Measurements from ENCODE around the gene CTU2.
"Not testable (repeated sequence)": the region's sequence is repeated elsewhere in the genome, so short reads cannot be mapped to it uniquely, and the experiment has no call there.

CTU2 gene

DNA sequence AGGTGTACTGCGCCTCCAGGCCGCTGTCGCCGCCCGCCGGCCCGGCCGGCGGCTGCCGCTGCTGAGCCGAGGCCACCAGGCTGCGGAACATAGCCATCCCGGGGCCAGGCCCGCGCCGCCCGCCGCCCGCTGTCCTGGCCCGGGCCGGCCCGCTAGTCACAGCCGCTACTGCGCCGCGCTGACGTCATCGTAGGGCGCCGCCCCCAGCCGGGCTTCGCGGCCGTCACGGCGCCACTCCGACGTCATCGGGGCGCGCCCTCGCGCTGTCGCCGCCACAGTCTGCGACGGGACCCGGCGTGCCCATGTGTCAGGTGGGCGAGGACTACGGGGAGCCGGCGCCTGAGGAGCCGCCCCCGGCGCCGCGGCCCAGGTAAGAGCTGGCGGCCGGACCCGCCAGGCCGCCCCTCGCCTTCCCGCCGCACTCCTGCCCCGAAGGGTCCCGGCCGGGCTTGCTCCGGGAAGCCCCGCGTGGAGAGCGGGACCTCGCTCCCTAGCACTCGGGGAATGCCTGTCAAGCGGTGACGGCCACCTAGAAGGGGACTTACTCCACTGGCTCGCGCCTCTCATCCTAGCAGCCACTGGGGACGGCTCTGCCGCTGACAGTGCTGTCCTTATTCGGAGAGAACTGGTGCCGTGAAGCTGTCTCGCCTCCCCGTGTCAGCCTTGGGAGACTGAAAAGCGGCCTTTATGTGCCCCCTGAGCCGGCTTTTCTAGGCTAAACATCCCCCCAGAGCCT lies at the start of gene CTU2, which contains the start of gene RNF166:
CTU2 (plus strand) TSS at position 275 of the 736 bp plus-strand sequence; CDS start at position 303, 28 bp downstream.
RNF166 (minus strand) TSS at position 180 of the 736 bp plus-strand sequence; CDS start at position 97, 83 bp downstream.
- DNase-seq (ENCODE audit: low read depth in 2 of 2) = peak; percentile 84 to 93

- DNase-seq (ENCODE audit: low read depth in 2 of 2) = no peak
Observed at GRCh38 chr16:88657371-88657770, 48.9 kb upstream of the CTU2 start.

DNA sequence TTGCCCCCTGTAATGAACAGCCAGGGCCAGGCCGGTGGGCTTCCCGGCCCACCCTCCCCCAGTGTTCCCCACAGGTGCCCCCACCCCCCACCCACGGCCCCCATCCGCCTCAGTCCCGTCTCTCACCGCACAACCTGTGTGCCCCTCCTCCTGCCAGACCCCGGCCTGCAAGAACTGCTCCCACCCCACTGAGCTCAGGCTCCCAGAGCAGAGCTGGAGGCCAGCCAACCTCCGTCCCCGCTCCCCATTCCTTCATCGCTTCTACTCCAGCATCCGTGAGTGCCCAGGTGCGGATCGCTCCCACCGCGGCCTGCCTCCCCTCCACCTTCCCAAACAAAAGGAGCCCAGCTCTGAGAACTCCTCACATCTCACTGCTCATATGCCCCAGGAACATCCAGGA lies 47.6 kb upstream of the CTU2 start:
- DNase-seq (ENCODE audit: low read depth in 2 of 2) = no peak

DNA sequence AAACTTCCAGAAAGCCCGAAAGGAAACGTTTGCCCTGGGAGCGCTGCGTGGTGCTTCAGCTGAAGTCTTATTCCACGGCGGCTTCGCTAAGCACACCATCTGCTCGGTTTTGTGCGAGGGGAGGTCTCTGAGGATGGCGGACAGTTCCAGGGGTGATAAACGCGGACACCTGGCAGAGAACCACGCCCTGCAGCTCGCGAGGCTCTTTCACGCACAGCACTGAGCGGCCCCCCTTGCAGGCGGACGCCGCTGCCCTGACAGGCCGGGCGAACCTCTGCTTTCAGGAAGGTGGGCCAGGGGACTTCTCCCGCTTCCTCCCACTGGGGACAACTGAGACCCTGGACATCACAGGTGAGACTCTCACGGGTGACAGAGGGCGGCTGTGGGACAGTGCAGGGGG lies 47.1 kb upstream of the CTU2 start:
- no peak for DNase-seq (ENCODE audit: low read depth in 2 of 2)

GRCh38 chr16:88661468-88661867 lies 44.8 kb upstream of the CTU2 start:
- DNase-seq (ENCODE audit: low read depth in 2 of 2) = no peak

GRCh38 chr16:88662222-88662842 lies 44.0 kb upstream of the CTU2 start:
- DNase-seq (ENCODE audit: low read depth in 2 of 2) = no peak

DNA sequence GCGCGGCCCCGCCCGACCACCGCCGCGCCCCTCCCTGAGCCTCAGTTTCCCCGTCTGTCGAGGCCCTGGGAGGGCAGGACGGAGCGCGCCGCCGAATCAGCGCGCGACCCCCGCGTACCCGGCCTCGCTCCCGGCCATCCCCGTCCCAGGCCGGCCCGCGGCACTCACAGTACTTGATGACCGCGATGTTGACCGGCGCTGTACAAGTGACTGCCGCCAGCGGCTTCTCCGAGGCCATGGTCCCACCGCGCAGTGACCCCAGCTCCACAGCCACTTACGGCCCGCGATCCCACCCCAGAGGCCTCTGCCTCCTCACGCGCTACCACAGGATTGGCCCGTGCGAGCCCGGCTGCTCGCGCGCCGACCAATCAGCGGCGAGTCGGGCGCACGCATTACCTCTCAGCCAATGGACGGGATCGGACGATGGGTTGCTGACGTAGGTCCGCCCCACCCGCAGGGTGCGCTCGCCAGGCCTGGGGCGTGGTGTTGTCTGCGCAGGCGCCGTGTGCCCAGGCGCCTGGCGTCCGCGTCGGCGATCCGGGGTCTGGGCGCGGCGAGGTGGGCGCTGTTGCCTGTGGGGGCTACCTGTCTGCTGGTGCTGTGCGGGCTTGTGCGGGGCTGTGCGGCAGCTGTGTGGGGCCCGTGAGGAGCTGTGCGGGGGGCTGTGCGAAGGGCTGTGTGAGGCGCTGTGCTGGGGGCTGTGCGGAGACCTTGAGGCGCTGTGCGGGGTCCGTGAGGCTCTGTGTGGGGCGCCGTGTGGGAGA lies 43.3 kb upstream of the CTU2 start, which contains the start of gene MVD:
MVD (minus strand) TSS at position 249 of the 764 bp plus-strand sequence; CDS start at position 238, 11 bp downstream.
- DNase-seq (ENCODE audit: low read depth in 2 of 2) = peak; percentile 90 to 95

- DNase-seq (ENCODE audit: low read depth in 2 of 2) = no peak
Observed at GRCh38 chr16:88665148-88665547, 41.2 kb upstream of the CTU2 start.

DNA sequence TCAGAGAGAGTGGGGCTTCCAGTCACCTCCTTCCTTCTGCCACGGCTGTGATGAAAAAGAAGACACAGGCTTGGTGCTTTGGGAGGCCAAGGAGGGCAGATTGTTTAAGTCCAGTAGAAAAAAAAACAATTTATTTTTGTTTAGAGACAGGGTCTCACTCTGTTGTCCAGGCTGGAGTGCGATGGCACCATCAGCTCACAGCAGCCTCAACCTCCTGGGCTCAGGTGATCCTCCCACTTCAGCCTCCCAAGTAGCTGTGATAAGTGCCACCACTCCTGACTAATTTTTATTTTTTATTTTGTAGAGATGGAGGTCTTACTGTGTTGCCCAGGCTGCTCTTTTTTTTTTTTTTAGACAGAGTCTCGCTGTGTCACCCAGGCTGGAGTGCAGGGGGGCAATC lies 40.7 kb upstream of the CTU2 start:
- DNase-seq (ENCODE audit: low read depth in 2 of 2) = no peak

DNA sequence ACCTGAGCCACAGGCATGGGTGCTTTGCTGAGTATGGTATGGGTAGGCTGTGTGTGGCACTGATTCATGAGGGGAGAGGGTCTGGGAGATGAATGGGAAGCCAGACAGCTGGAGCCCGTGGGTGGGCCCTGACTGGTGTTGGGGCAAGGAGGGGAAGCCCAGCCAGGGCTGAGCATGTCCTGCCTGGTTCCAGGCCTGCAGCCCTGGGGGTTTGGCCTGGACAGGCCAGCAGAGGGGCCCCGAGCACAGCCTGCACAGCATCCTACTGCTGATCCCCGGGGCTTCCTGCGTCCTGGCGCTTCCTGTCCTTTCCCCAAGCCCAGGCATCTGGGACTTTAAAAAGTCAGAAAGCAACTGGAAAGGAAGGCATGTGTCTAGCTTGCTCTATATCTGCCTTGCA lies 38.8 kb upstream of the CTU2 start:
- DNase-seq (ENCODE audit: low read depth in 2 of 2) = no peak

DNA sequence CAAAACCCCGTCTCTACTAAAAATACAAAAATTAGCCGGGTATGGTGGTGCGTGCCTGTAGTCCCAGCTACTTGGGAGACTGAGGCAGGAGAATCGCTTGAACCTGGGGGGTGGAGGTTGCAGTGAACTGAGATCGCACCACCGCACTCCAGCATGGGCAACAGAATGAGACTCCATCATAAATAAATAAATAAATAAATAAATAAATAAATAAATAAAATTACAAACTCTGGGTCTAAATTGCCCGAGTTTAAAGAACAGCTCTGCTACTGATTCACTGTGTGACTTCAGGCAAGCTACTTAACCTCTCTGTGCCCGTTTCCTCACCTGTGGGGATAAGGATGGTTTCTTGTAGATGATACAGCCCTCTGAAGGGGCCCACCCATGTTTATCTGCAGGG lies 36.8 kb upstream of the CTU2 start:
- DNase-seq (ENCODE audit: low read depth in 2 of 2) = not testable (repeated sequence)

- no peak for DNase-seq (ENCODE audit: low read depth in 2 of 2)
Observed at GRCh38 chr16:88669980-88670379, 36.3 kb upstream of the CTU2 start.

- no peak for DNase-seq (ENCODE audit: low read depth in 2 of 2)
Observed at GRCh38 chr16:88671806-88672205, 34.5 kb upstream of the CTU2 start.

GRCh38 chr16:88672776-88673175 lies 33.5 kb upstream of the CTU2 start:
- DNase-seq (ENCODE audit: low read depth in 2 of 2) = no peak

DNA sequence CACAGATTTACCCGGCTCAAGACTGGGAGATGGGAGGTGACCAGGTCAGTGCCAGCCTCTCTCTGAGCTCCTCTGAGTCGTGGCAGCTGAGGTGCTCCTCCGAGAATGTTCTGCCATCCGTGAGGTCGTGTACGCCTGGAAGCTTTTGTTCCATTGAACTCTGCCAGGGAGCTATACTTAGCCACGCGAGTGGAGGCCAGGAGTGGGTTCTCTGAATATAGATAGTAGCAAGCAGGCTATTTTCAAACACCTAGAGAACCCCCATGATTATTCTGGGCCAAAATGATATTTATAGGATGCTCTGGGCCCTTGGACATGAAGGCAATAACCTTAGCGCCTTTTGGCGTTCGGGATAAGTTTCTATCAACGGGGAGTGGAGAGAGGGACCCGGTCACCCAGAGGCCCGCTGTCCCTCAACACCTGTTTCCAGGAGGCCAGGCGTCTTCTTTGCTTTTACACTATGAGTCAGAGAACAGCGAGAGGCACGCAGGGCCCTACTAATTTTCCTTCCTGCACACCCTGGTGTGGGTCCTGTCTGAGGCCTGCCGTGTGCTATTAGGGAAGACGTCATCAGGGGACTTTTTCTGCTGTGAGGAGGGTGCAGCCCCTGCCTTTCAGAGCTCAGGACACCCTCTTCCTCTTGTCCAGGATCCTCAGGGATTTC lies 32.5 kb upstream of the CTU2 start:
- DNase-seq (ENCODE audit: low read depth in 2 of 2) = no peak

- no peak for DNase-seq (ENCODE audit: low read depth in 2 of 2)
Observed at GRCh38 chr16:88676502-88677242, 29.6 kb upstream of the CTU2 start.

- DNase-seq (ENCODE audit: low read depth in 2 of 2) = no peak
Observed at GRCh38 chr16:88677721-88678120, 28.6 kb upstream of the CTU2 start.

GRCh38 chr16:88678224-88678979 lies 27.9 kb upstream of the CTU2 start:
- no peak for DNase-seq (ENCODE audit: low read depth in 2 of 2)

DNA sequence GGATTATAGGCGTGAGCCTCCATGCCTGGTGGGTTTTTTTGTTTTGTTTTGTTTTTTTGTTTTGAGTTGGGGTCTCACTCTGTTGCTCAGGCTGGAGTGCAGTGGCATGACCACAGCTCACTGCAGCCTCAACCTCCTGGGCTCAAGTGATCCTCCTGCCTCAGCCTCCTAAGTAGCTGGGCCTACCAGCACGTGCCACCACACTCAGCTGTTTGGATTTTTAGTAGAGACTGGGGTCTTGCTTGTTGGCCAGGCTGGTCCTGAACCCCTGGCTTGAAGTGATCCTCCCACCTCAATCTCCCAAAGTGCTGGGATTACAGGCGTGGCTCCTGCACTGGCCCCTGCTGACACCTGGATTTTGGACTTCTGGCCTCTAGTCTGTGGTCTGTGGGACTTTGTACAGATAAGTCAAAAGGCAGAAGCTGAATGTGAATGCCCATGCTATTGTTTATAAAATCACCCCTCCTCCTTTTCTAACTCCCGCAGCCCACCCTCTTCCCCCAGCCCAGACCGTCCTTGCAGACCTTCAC lies 25.7 kb upstream of the CTU2 start:
- DNase-seq (ENCODE audit: low read depth in 2 of 2) = no peak

DNA sequence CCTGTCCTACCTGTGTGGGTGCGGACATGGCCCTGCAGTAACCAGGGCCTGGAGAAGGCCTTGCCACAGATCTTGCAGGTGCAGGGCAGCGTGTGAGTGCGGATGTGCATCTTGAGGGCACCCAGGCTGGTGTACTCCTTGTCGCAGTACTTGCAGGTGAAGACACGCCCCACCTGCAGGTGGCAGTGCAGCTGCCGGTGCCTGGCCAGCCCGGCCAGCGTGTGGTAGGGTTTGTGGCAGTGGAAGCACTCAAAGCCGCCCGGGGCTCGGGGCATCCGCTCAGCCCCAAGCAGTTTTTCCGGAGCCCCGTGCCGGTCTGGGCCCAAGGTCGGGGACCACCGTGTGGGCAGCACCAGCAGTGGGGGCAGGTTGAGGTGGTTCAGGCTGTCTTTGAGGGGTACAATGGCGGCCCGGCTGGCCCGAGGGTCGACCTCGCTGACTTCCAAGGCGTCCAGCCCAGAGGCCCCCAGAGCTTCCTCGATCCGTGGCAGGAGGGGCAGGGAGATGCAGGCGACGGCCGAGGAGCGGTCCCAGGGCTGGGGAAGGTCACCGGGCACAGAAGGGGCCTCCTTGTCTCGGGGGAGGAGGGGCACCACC lies 25.1 kb upstream of the CTU2 start:
- no peak for DNase-seq (ENCODE audit: low read depth in 2 of 2)

Measured in stimulated activated CD8-positive, alpha-beta memory T cell treated with anti-CD3 and anti-CD28 coated beads, Interleukin-7, amount 100 ng/mL, for 4 hours (primary cell).